Measurements from ENCODE around the gene AHDC1. TPM values are rescaled to one million over a fixed set of nuclear protein-coding genes. Genes with fewer than 3 reads are reported as not detected.
"Not testable (repeated sequence)": the region's sequence is repeated elsewhere in the genome, so short reads cannot be mapped to it uniquely, and the experiment has no call there.

The AHDC1 gene
- total RNA-seq, 1 donor from 2014 or later, result 33.9 TPM

GRCh38 chr1:27628712-27629111, 24.8 kb upstream of the AHDC1 start:
- Mint-ChIP-seq H3K4me3 (no peak overlapping the region), H3K4me1 (ENCODE audit: low read depth) (peaks cover 58% of the 10 kb centered on the region), H3K27ac (peak overlapping the region; percentile 50), H3K9me3 (no peaks in the 10 kb centered on the region), H3K36me3 (ENCODE audit: low read depth) (no peaks in the 10 kb centered on the region), H3K27me3 (ENCODE audit: insufficient read depth) (no peaks in the 10 kb centered on the region)
- DNase-seq (ENCODE audit: low spot score), result no peak
- intact Hi-C loops (cut with micrococcal nuclease), result no loop called here

DNA sequence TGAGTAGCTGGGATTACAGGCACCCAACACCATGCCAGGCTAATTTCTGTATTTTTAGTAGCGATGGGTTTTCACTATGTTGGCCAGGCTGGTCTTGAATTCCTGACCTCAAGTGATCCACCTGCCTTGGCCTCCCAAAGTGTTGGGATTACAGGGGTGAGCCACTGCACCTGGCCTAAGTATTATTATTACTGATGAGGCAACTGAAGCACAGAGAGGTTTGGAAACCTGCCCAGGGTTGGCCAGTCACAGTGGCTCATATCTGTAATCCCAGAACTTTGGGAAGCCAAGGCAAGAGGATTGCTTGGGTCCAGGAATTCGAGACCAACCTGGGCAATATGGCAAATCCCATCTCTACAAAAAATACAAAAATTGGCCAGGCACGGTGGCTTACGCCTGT, 23.8 kb upstream of the AHDC1 start:
- intact Hi-C loops (cut with micrococcal nuclease); H3K4me3 Mint-ChIP-seq; H3K36me3 Mint-ChIP-seq (ENCODE audit: low read depth); H3K27ac Mint-ChIP-seq; DNase-seq (ENCODE audit: low spot score); H3K9me3 Mint-ChIP-seq; H3K27me3 Mint-ChIP-seq (ENCODE audit: insufficient read depth): not testable (repeated sequence)
- peaks cover 56% of the 10 kb centered on the region for H3K4me1 Mint-ChIP-seq (ENCODE audit: low read depth)

DNA sequence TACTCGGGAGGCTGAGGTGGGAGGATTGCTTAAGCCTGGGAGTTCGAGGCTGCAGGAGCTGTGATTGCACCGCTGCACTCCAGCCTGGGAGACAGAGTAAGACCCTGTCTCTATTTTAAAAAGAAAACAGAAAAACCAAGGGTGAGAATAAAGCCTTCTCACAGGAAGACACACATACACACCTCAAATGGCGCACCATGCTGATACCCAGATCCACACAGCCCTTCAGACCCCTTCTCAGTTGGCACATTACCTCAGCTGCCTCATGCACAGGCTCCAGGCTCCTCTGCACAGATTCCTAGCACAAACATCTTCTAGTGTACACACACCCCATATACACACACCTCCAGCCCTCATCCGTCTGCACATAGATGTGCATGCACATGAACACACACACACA, 23.1 kb upstream of the AHDC1 start:
- H3K36me3 Mint-ChIP-seq (ENCODE audit: low read depth), result no peaks in the 10 kb centered on the region
- no peak overlapping the region for H3K4me3 Mint-ChIP-seq
- no peak overlapping the region for H3K27ac Mint-ChIP-seq
- no peaks in the 10 kb centered on the region for H3K9me3 Mint-ChIP-seq
- H3K27me3 Mint-ChIP-seq (ENCODE audit: insufficient read depth), result peaks cover 5% of the 10 kb centered on the region
- DNase-seq (ENCODE audit: low spot score), result no peak
- intact Hi-C loops (cut with micrococcal nuclease), result no loop called here
- H3K4me1 Mint-ChIP-seq (ENCODE audit: low read depth), result peaks cover 50% of the 10 kb centered on the region

DNA sequence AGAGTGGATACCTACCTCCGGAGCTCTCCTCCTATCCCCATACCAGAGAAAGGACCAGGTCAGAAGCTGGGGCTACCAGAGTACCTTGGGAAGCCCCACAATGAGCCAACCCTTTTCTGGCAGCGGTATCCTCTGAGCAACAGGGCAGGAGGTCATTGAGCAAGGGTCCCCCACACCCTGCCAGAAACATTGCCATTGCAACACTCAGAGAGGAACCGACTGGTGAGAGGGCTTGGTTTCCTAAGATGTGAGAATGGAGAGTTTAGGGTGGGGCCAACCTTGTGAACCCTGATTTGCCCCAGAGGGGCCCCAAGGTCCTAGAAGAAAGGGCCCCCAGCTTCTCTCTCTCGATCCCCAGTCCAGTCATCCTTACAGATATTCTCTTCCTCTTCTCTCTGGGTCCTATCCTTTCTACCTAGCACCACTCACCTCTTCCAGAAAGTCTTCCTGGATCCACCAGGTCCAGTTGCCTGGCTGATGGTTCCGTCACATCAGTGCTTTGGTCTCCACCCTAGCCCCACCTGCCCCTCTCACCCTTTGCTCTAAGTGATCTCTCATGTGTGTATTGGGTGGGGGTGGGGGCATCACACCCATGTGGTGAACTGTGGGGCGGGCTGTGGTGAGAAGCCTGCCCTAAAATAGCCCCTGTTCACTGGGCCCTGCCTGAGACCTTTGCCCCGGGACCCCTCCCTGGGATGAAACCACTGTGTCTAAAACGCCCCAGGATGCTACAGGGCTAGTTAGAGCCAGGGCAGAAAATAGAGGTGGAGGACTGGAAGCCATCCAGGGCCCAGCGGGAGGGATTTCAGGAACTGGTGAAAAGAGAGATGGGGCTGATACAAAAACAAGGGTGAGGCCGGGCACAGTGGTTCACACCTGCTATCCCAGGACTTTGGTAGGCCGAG, 22.3 kb upstream of the AHDC1 start:
- Mint-ChIP-seq H3K9me3 (no peaks in the 10 kb centered on the region), H3K27ac (peak overlapping the region; percentile 72), H3K4me3 (no peak overlapping the region), H3K4me1 (ENCODE audit: low read depth) (peaks cover 42% of the 10 kb centered on the region), H3K27me3 (ENCODE audit: insufficient read depth) (peaks cover 5% of the 10 kb centered on the region), H3K36me3 (ENCODE audit: low read depth) (no peaks in the 10 kb centered on the region)
- intact Hi-C loops (cut with micrococcal nuclease), result no loop called here
- DNase-seq (ENCODE audit: low spot score), result no peak

GRCh38 chr1:27624467-27625178, 20.7 kb upstream of the AHDC1 start:
- no peak for DNase-seq (ENCODE audit: low spot score)
- no peak overlapping the region for H3K27ac Mint-ChIP-seq
- intact Hi-C loops (cut with micrococcal nuclease), result loop anchor here (1.0 kb wide), 1 partner anchor 9 kb away; no protein-coding TSS in a partner anchor
- H3K4me1 Mint-ChIP-seq (ENCODE audit: low read depth), result peaks cover 32% of the 10 kb centered on the region
- no peak overlapping the region for H3K4me3 Mint-ChIP-seq
- peaks cover 5% of the 10 kb centered on the region for H3K27me3 Mint-ChIP-seq (ENCODE audit: insufficient read depth)
- H3K36me3 Mint-ChIP-seq (ENCODE audit: low read depth), result no peaks in the 10 kb centered on the region
- no peaks in the 10 kb centered on the region for H3K9me3 Mint-ChIP-seq

DNA sequence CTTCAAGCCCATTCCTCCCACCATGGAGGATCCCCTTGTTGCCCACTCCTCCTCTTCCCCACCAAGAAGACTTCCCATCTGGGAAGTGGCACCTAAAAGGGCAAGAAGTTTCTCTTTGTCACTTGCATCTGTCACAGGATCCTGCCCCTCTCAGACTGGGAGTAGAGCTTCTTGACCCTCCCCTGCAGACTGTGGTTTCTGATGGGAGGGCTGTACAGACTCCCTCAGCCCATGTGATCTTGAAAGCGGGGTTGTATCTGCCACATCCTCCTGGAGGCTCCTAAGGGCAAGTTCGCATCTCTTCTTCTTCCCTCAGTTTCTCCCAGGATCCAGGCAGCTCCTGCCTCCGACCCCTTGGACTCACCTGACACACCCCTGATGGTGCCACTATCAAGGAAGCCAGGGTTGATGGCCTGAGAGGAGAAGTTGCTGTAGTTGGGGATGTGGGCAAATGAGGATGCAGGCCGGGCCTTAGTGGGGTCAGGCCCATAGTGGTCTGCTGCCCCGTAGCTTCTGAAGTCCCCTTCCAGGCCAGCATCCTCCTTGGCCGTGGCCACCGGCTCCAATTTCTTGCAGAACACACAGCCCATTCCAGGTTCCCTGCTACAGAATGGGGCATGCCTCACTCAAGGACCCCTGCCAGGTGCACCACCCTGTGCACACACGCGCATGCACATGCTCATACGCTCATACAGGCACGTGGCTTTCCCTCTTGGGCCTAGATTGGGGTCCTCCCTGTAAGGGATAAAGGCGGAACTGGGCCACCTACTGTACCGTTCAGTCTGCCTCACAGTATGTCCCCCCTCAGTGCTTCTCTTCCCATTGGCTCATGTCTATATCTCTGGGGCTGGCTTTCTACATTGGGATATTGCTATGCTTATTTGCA, 19.6 kb upstream of the AHDC1 start:
- H3K27ac Mint-ChIP-seq, result no peak overlapping the region
- H3K36me3 Mint-ChIP-seq (ENCODE audit: low read depth), result no peaks in the 10 kb centered on the region
- H3K9me3 Mint-ChIP-seq, result no peaks in the 10 kb centered on the region
- peaks cover 31% of the 10 kb centered on the region for H3K4me1 Mint-ChIP-seq (ENCODE audit: low read depth)
- intact Hi-C loops (cut with micrococcal nuclease), result loop anchor here (1.0 kb wide), 1 partner anchor 10 kb away; no protein-coding TSS in a partner anchor
- no peak overlapping the region for H3K4me3 Mint-ChIP-seq
- DNase-seq (ENCODE audit: low spot score), result no peak
- H3K27me3 Mint-ChIP-seq (ENCODE audit: insufficient read depth), result peaks cover 5% of the 10 kb centered on the region

DNA sequence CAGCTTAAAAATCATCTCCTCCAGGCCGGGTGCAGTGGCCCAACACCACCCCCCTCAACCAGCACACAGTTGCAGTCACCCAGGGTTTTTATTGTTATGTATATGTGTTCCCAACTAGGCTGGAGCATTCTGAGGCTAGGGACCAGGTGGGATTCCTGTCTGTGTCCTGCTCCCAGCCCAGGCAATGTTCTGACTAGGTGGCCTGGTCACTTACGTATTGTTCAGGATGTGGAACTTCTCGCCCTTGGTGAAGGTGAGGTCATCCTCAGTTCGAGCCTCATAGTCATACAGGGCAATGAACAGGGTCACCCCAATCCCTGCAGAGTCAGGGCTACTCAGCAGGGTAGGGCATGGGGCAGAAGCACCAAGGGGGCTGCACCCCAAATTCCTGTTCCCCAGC, 18.9 kb upstream of the AHDC1 start:
- DNase-seq (ENCODE audit: low spot score), result no peak
- H3K4me1 Mint-ChIP-seq (ENCODE audit: low read depth), result peaks cover 35% of the 10 kb centered on the region
- H3K36me3 Mint-ChIP-seq (ENCODE audit: low read depth), result no peaks in the 10 kb centered on the region
- H3K9me3 Mint-ChIP-seq, result no peaks in the 10 kb centered on the region
- H3K27me3 Mint-ChIP-seq (ENCODE audit: insufficient read depth), result peaks cover 5% of the 10 kb centered on the region
- H3K4me3 Mint-ChIP-seq, result no peak overlapping the region
- no peak overlapping the region for H3K27ac Mint-ChIP-seq
- intact Hi-C loops (cut with micrococcal nuclease), result no loop called here

DNA sequence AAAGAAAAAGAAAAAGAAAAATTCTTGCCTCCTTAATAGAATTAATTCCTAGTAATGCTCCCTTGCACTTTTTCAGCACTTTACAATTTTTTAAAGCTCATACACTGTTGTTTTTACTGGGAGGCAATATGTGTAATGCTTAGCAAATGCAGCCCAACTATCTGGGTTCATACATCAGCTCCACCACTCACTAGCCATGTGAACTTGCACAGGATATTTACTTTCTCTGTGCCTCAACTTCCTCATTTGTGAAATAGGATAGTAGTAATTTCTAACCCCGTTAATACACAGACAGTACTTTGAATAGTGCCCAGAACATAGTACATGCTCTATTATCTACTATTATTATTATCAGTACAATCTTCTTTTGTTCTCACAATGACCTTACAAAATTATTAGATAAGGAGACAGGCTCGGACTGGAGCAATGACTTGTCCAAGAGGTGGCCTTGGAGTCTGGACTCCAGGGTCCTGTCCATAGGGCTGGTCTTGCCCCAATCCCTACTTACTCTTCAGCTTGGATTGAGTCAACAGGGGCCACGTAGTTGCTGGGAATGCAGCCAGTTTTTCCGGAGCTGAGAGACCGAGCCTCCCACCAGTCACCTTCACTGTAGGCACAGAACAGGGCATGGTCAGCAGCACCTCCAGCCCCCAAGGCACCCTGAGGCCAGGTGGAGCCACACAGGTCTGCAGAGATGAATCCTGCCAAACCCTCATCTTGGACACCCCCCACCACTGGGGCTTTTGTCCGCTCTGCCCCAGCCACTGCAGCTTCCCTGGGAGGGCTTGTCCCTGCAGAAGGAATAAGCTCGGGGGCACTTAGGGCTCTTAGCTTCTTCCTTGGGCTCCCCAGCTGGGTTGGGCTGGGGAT, 17.3 kb upstream of the AHDC1 start:
- H3K9me3 Mint-ChIP-seq, result no peaks in the 10 kb centered on the region
- peaks cover 5% of the 10 kb centered on the region for H3K27me3 Mint-ChIP-seq (ENCODE audit: insufficient read depth)
- H3K27ac Mint-ChIP-seq, result no peak overlapping the region
- intact Hi-C loops (cut with micrococcal nuclease), result no loop called here
- H3K36me3 Mint-ChIP-seq (ENCODE audit: low read depth), result peaks cover 2% of the 10 kb centered on the region
- peaks cover 48% of the 10 kb centered on the region for H3K4me1 Mint-ChIP-seq (ENCODE audit: low read depth)
- no peak overlapping the region for H3K4me3 Mint-ChIP-seq
- DNase-seq (ENCODE audit: low spot score), result no peak

- H3K9me3 Mint-ChIP-seq; H3K36me3 Mint-ChIP-seq (ENCODE audit: low read depth); H3K27me3 Mint-ChIP-seq (ENCODE audit: insufficient read depth); intact Hi-C loops (cut with micrococcal nuclease); H3K4me3 Mint-ChIP-seq; DNase-seq (ENCODE audit: low spot score): not testable (repeated sequence)
- Mint-ChIP-seq H3K4me1 (ENCODE audit: low read depth) (peaks cover 49% of the 10 kb centered on the region), H3K27ac (peak overlapping the region; percentile 74)
These were observed 16.0 kb upstream of the AHDC1 start for GRCh38 chr1:27619782-27620438.

GRCh38 chr1:27618341-27619082, 14.6 kb upstream of the AHDC1 start:
- intact Hi-C loops (cut with micrococcal nuclease), result loop anchor here (1.0 kb wide), 1 partner anchor 14 kb away; no protein-coding TSS in a partner anchor
- Mint-ChIP-seq H3K4me3 (peak overlapping the region; percentile 65), H3K27me3 (ENCODE audit: insufficient read depth) (peaks cover 5% of the 10 kb centered on the region)

DNA sequence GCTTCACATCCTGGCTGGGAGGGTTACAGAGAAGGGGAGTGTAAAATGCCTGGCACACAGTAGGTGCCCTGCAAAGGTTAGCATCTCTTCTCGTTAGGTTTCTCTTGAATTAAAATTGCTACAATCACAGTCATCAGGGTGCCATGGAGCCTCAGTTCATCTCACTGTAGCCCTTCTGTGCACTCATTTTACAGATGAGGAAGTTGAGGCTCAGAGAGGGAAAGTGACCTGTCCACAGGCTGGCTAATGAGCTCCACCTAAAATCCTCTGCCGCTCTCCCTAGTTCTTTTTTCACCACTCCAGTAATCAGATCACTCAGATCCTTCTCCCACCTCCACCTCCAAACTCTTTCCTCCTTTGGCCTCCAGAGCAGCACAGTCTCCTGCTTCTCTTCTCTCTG, 13.5 kb upstream of the AHDC1 start:
- intact Hi-C loops (cut with micrococcal nuclease), result no loop called here
- no peak overlapping the region for H3K4me3 Mint-ChIP-seq

More at GRCh38 chr1:27618341-27619082, 14.6 kb upstream of the AHDC1 start:
- H3K9me3 Mint-ChIP-seq, result no peaks in the 10 kb centered on the region
- H3K36me3 Mint-ChIP-seq (ENCODE audit: low read depth), result peaks cover 2% of the 10 kb centered on the region
- DNase-seq (ENCODE audit: low spot score), result peak; percentile 44
- peaks cover 58% of the 10 kb centered on the region for H3K4me1 Mint-ChIP-seq (ENCODE audit: low read depth)
- peak overlapping the region; percentile 87 for H3K27ac Mint-ChIP-seq

More for the DNA sequence above, 13.5 kb upstream of the AHDC1 start:
- Mint-ChIP-seq H3K27me3 (ENCODE audit: insufficient read depth) (peaks cover 1% of the 10 kb centered on the region), H3K36me3 (ENCODE audit: low read depth) (peaks cover 2% of the 10 kb centered on the region), H3K27ac (peak overlapping the region; percentile 87), H3K4me1 (ENCODE audit: low read depth) (peaks cover 51% of the 10 kb centered on the region), H3K9me3 (no peaks in the 10 kb centered on the region)
- no peak for DNase-seq (ENCODE audit: low spot score)

All from activated T-helper 1 cell treated with anti-CD3 and anti-CD28 coated beads, Interleukin-12 subunit alpha, Interleukin-12 subunit beta, Interleukin-2, Interleukin-4 antibody, amounts not matched to agents 30 ng/mL and 10 ng/mL and 1 ng/mL, durations not matched to agents 14 hours and 24 hours and 36 hours (primary cell).